A549 (cell line): ENCODE results near the gene RNF220.

ENCODE experiments used
- CTCF ChIP-seq: fragments of >200 bp; sonication (Bioruptor Twin); formaldehyde crosslinking; IDR thresholded peaks from 3 replicates; pipeline ENCODE4 v1.5.1; 2016
- EP300 ChIP-seq, 2 experiments: fragments of >200 bp; sonication (Bioruptor Twin); formaldehyde crosslinking; IDR thresholded peaks; 2 replicates in 1 of 2; 3 replicates in 1 of 2; pipeline ENCODE4 v1.6.1; 2016 to 2017
- HMGXB4 ChIP-seq: fragments of 250-450 bp; sonication (Bioruptor Pico); IDR thresholded peaks from 2 replicates; pipeline ENCODE4 v1.5.0; 2021; ENCODE audit warnings: mild to moderate bottlenecking, moderate library complexity, borderline replicate concordance
- JUN ChIP-seq, 2 experiments: fragments of >200 bp; sonication (Bioruptor Twin); formaldehyde crosslinking; IDR thresholded peaks; 2 replicates in 1 of 2; 3 replicates in 1 of 2; pipeline ENCODE4 v1.6.1; 2016 to 2017
- JUNB ChIP-seq: fragments of >200 bp; sonication (Bioruptor Twin); formaldehyde crosslinking; IDR thresholded peaks from 2 replicates; pipeline ENCODE4 v1.6.1; 2016
- POLR2A ChIP-seq: IDR thresholded peaks from 2 replicates; pipeline ENCODE4 v1.6.1; 2012; ENCODE audit warnings: mild to moderate bottlenecking, low read length
- RCOR1 ChIP-seq: fragments of 150-350 bp; IDR thresholded peaks from 2 replicates; pipeline ENCODE4 v1.6.1; 2014; ENCODE audit warnings: antibody characterized with exemption, low read length, low read depth

DNA sequence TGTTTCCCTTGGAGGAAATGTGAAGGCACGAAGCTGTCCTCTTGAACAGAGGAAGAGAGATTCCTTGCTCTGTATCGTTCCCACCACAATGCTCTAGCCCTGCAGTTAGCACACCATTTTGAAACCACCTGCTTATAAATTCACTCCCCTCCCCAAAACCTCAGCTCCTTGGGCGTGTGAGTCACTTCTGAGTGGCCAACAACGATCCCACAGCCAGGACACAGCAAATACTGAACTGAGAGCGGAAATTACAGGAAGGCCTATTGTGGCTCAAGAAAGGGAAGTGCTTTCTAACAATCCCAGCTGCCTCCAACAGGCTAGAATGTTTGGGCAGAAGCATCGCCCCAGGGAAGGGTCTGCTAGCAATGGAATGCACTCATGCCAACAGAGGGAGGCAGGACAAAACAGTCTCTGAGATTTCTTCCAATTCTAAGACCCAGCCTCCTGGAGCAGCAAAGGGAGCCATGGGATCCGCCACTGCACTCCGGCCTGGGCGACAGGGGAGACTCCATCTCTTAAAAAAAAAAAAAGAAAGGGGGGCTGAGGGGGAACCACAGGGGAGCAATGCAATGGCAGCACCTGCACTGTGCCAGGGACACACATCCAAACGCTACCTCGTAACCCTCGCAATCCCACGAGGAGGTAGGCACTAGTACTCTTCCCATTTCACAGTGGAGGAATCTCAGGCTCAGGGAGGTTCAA is 267.4 kb downstream of the RNF220 start:
- TF ChIP-seq CTCF (no peak), JUNB (no peak), HMGXB4 (CRISPR knock-in tag) (no peak), RCOR1 (no peak), JUN (IDR thresholded peaks at IDR 0.05) (no peak), EP300 (IDR thresholded peaks at IDR 0.05) (no peak), POLR2A (no peak)
